Neural crest cell (in vitro differentiated cells): ENCODE measurements around the gene SIRPB2. TPM values are rescaled to one million over a fixed set of nuclear protein-coding genes. Genes with fewer than 3 reads are reported as not detected.

ENCODE experiments used
- DNase-seq: peaks from one replicate; pipeline ENCODE4 v3.0.0; 2021; ENCODE audit warnings: low read depth, mixed read lengths, low spot score
- H3K27ac Mint-ChIP-seq: one replicate; pipeline ENCODE4 v1.8.0; 2021; ENCODE audit warnings: mild to moderate bottlenecking, mixed read lengths; ENCODE audit not compliant: unreplicated experiment
- H3K27me3 Mint-ChIP-seq: 2 replicates; pipeline ENCODE4 v1.8.0; 2021; ENCODE audit warnings: low read depth, mild to moderate bottlenecking, mixed read lengths
- H3K36me3 Mint-ChIP-seq: 2 replicates; pipeline ENCODE4 v1.8.0; 2021; ENCODE audit warnings: low read depth, mild to moderate bottlenecking, mixed read lengths
- H3K4me1 Mint-ChIP-seq: 2 replicates; pipeline ENCODE4 v1.8.0; 2021; ENCODE audit warnings: mixed read lengths
- H3K4me3 Mint-ChIP-seq: one replicate; pipeline ENCODE4 v1.8.0; 2021; ENCODE audit warnings: mild to moderate bottlenecking, mixed read lengths
- H3K9me3 Mint-ChIP-seq: 2 replicates; pipeline ENCODE4 v1.8.0; 2021; ENCODE audit warnings: mixed read lengths
- long read RNA-seq: library from polyadenylated mRNA; unstranded; transcript quantifications from one replicate; pipeline ENCODE4 v2.0.0, GENCODE V29; 2020
- total RNA-seq: library from RNA; stranded (reverse); gene quantifications from 2 replicates; pipeline ENCODE4 v1.2.1, GENCODE V29; 2021
- TF ChIP-seq, protein P1 (sequence below): fragments of 200-600 bp; sonication (generic); conservative IDR thresholded peaks from 2 replicates; pipeline ENCODE4 v1.5.0; 2021; ENCODE audit warnings: antibody characterized with exemption, mild to moderate bottlenecking

SIRPB2 gene
- not detected in 2 replicates for total RNA-seq
- long read RNA-seq, result 0 reads

DNA sequence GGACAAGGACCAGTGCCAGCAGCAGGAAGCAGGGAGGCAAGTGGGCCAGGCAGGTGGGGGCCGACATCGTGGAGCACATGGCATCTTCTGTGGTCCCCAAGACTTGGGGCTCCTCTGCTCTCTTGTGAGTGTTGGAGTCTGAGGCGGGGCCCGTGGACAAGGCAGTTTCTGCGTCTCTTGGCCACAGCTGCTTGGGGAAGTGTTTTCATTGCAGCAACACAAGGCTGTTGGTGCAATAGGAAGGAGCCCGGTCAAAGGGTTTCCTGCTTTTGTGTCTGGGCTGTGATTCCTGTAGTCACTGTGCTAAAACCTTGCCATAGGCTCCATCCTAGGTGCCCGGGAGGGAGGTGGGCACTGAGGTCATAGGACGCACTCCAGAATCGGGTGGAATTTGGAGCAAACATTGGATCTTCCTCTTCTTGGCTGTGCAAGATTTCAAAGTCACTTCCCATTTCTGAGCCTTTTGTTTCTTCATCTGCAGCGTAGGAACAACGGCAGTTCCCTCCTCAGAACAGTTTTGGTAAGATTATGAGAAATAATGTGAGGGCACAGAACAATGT, at the start of gene SIRPB2:
SIRPB2 (minus strand) TSS at position 140 of the 560 bp plus-strand sequence; CDS start at position 79, 61 bp downstream.
- Mint-ChIP-seq H3K4me3 (no peak within 1 kb of the TSS), H3K27me3 (peaks cover 82% of the 10 kb centered on the region)
- no peak for DNase-seq

DNA sequence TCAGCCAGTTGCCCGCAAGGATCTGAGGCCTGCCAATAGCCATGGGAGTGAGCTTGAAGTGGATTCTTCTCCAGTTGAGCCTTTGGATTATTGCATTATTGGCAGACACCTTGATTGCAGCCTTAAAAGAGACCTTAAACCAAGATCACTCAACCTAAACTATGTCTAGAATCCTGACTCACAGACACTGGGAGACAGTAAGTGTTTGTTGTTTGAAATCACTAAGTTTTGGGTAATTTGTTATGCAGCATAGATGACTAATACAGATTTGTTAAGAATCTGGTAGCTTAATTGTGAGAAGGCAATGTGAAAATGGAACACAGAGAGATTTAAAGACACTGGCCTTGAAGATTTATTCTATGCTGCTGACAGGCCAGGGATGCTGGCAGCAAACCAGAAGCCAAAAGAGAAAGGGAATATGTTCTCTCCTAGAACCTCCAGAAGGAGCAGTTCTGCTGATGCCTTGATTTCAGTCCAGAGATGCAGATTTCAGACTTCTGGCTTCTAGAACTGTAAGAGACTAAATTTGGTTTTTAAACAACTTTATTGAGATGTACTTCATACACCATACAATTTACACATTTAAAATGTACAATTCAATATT, 48.7 kb upstream of the SIRPB2 start:
- Mint-ChIP-seq H3K27ac (no peak overlapping the region), H3K9me3 (peaks cover 5% of the 10 kb centered on the region), H3K4me1 (peaks cover 9% of the 10 kb centered on the region), H3K27me3 (peaks cover 30% of the 10 kb centered on the region), H3K4me3 (no peak overlapping the region), H3K36me3 (peaks cover 4% of the 10 kb centered on the region)
- TF ChIP-seq, protein P1, sequence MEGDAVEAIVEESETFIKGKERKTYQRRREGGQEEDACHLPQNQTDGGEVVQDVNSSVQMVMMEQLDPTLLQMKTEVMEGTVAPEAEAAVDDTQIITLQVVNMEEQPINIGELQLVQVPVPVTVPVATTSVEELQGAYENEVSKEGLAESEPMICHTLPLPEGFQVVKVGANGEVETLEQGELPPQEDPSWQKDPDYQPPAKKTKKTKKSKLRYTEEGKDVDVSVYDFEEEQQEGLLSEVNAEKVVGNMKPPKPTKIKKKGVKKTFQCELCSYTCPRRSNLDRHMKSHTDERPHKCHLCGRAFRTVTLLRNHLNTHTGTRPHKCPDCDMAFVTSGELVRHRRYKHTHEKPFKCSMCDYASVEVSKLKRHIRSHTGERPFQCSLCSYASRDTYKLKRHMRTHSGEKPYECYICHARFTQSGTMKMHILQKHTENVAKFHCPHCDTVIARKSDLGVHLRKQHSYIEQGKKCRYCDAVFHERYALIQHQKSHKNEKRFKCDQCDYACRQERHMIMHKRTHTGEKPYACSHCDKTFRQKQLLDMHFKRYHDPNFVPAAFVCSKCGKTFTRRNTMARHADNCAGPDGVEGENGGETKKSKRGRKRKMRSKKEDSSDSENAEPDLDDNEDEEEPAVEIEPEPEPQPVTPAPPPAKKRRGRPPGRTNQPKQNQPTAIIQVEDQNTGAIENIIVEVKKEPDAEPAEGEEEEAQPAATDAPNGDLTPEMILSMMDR, result no peak
- no peak for DNase-seq

More for the DNA sequence above, at the start of gene SIRPB2:
- TF ChIP-seq, protein P1, result no peak
- no peaks in the 10 kb centered on the region for H3K4me1 Mint-ChIP-seq
- H3K36me3 Mint-ChIP-seq, result no peaks in the 10 kb centered on the region
- H3K9me3 Mint-ChIP-seq, result no peaks in the 10 kb centered on the region
- no peak within 1 kb of the TSS for H3K27ac Mint-ChIP-seq

DNA sequence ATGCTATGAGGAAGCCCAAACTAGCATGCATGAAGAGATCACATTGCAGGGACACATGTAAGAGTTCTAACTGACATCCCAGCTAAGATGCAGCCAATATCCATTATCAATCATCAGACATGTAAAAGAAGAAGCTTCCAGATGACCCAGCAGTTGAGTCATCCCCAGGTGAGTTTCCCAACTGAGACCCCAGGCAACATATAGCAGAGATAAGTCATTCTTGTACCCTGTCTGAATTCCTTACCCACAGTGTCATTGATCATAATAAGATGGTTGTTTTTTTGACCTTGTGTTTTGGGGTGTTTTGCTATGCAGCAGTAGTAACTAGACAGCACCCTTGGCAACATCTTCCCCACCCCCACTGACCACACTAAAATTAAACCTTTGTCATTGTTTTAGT, 47.4 kb upstream of the SIRPB2 start:
- TF ChIP-seq, protein P1, result no peak
- peaks cover 4% of the 10 kb centered on the region for H3K36me3 Mint-ChIP-seq
- H3K9me3 Mint-ChIP-seq, result peaks cover 5% of the 10 kb centered on the region

DNA sequence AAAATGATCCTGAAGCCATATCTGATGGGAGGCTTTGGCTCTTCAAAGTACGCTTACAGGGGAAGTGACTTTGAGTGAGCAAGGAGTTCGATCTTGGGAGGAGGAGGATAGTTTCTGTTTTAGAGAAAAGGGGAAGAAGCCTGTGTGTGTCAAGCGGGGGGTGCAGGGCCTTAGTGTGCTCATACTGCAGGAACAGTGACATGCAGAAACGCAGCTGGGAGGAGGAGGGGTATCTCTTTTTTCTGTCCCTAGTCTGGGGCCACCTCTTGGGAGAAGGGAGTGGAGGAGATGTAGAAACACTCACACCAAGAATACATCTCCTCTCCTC, 46.5 kb upstream of the SIRPB2 start:
- Mint-ChIP-seq H3K27ac (no peak overlapping the region), H3K36me3 (peaks cover 4% of the 10 kb centered on the region), H3K4me1 (peaks cover 6% of the 10 kb centered on the region), H3K9me3 (peaks cover 5% of the 10 kb centered on the region), H3K4me3 (no peak overlapping the region), H3K27me3 (peaks cover 22% of the 10 kb centered on the region)
- DNase-seq, result no peak
- TF ChIP-seq, protein P1, result no peak

More for the DNA sequence above, 47.4 kb upstream of the SIRPB2 start:
- peaks cover 9% of the 10 kb centered on the region for H3K4me1 Mint-ChIP-seq
- DNase-seq, result no peak
- H3K4me3 Mint-ChIP-seq, result no peak overlapping the region
- no peak overlapping the region for H3K27ac Mint-ChIP-seq
- peaks cover 23% of the 10 kb centered on the region for H3K27me3 Mint-ChIP-seq

DNA sequence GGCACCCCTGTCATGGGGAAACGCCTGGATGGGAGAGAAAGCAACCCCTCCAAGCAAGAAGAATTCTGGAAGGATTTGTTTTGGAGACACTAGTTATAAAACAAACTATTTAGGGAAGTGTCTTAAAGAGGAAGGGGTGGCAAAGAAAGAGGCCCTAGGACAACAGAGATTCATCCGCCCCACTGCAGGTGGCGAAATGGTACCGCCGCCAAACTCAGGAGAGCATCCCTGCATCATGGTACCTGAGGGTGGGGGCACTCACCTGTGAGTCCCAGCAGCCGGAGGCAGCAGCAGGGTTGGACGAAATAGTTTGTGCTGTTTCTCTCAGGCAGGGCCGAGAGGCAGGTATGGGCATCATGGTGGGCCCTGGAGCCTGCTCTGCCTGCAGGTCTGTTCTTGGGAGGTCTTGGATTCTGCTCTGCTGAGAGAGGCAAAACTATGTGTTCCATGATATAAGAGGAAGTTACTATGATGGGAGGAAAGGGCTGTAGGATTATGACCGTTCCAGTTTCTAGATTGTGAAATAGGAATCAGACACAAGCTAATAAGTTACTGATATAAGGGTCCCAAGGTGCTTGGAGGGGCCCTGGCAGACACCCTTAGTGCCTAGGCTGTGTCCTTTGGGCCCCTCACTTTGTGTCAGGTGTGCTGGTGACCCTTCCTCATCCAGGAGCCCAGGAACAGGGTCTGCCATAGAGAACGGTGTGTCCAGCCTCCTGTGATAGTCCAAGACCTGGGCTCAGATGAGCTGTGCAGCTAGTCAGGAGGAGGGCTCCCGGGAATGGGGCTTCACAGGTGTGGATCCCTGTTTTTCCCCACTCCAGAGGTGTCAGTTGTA, 45.9 kb upstream of the SIRPB2 start:
- no peak for DNase-seq
- H3K4me3 Mint-ChIP-seq, result no peak overlapping the region

More for the DNA sequence above, 45.9 kb upstream of the SIRPB2 start:
- Mint-ChIP-seq H3K27me3 (peaks cover 22% of the 10 kb centered on the region), H3K4me1 (peaks cover under 1% of the 10 kb centered on the region), H3K27ac (no peak overlapping the region), H3K36me3 (peaks cover 4% of the 10 kb centered on the region), H3K9me3 (peaks cover 5% of the 10 kb centered on the region)
- TF ChIP-seq, protein P1, result no peak
